OCI-LY1 (cell line): ENCODE data around the gene LY9.

Experiments used
- H2AFZ ChIP-seq: fragments of 200-600 bp; sonication (generic), shearing (Covaris generic); 2 replicates; pipeline ENCODE4 v1.6.0; 2014; ENCODE audit warnings: antibody characterized with exemption, mild to moderate bottlenecking, low read length
- H3F3A ChIP-seq: fragments of 200-600 bp; sonication (generic), shearing (Covaris generic); 2 replicates; pipeline ENCODE4 v1.6.0; 2014; ENCODE audit warnings: mild to moderate bottlenecking, antibody characterized with exemption, low read length, moderate library complexity; ENCODE audit not compliant: insufficient read depth
- H3K27ac ChIP-seq: fragments of 200-600 bp; sonication (generic); 2 replicates; pipeline ENCODE4 v1.5.1; 2014; ENCODE audit warnings: low read length, mixed run types, mild to moderate bottlenecking, low read depth; ENCODE audit not compliant: poor library complexity, severe bottlenecking
- H3K27me3 ChIP-seq: fragments of 200-600 bp; sonication (generic); 2 replicates; pipeline ENCODE4 v1.6.0; 2014; ENCODE audit warnings: antibody characterized with exemption, mild to moderate bottlenecking, low read length, moderate library complexity; ENCODE audit not compliant: insufficient read depth
- H3K36me3 ChIP-seq: fragments of 200-600 bp; sonication (generic); 2 replicates; pipeline ENCODE4 v1.6.1; 2014; ENCODE audit warnings: mild to moderate bottlenecking, antibody characterized with exemption, low read length, moderate library complexity, mixed read lengths; ENCODE audit not compliant: insufficient read depth
- H3K4me1 ChIP-seq: fragments of 200-600 bp; sonication (generic); 2 replicates; pipeline ENCODE4 v1.5.1; 2014; ENCODE audit warnings: mild to moderate bottlenecking, low read length, moderate library complexity; ENCODE audit not compliant: insufficient read depth, severe bottlenecking
- H3K4me2 ChIP-seq: fragments of 200-600 bp; sonication (generic), shearing (Covaris generic); 2 replicates; pipeline ENCODE4 v1.6.1; 2014; ENCODE audit warnings: low read length
- H3K4me3 ChIP-seq: fragments of 200-600 bp; sonication (generic); 2 replicates; pipeline ENCODE4 v1.5.1; 2014; ENCODE audit warnings: low read length, low read depth, mild to moderate bottlenecking, mixed read lengths; ENCODE audit not compliant: poor library complexity, severe bottlenecking
- H3K79me2 ChIP-seq: fragments of 200-600 bp; shearing (Covaris generic); 2 replicates; pipeline ENCODE4 v1.6.1; 2016; ENCODE audit warnings: mixed run types, low read length, mixed read lengths; ENCODE audit not compliant: insufficient read depth
- H3K9ac ChIP-seq: fragments of 200-600 bp; sonication (generic), shearing (Covaris generic); 2 replicates; pipeline ENCODE4 v1.6.1; 2014; ENCODE audit warnings: mild to moderate bottlenecking, low read length, mixed read lengths
- H3K9me2 ChIP-seq: fragments of 200-600 bp; sonication (generic), shearing (Covaris generic); 2 replicates; pipeline ENCODE4 v1.6.1; 2014; ENCODE audit warnings: low read depth, mild to moderate bottlenecking, low read length, mixed read lengths
- H3K9me3 ChIP-seq: fragments of 200-600 bp; shearing (Covaris generic); 2 replicates; pipeline ENCODE4 v1.6.1; 2014; ENCODE audit warnings: low read length, mixed read lengths
- H4K20me1 ChIP-seq: fragments of 200-600 bp; sonication (generic), shearing (Covaris generic); 2 replicates; pipeline ENCODE4 v1.6.0; 2016; ENCODE audit warnings: mild to moderate bottlenecking, low read length; ENCODE audit not compliant: insufficient read depth
- CTCF ChIP-seq: fragments of 200-600 bp; sonication (generic), shearing (Covaris generic); IDR thresholded peaks from 2 replicates; pipeline ENCODE4 v1.5.1; 2017; ENCODE audit warnings: mild to moderate bottlenecking, antibody characterized with exemption, low read length, moderate library complexity, mixed read lengths
- EZH2 ChIP-seq: fragments of 200-600 bp; sonication (generic), shearing (Covaris generic); IDR thresholded peaks from 2 replicates; pipeline ENCODE4 v1.8.0; 2017; ENCODE audit warnings: borderline replicate concordance, mixed run types, mild to moderate bottlenecking, antibody characterized with exemption, low read length, moderate library complexity, mixed read lengths

Gene LY9

GRCh38 chr1:160814856-160815255 lies 18.9 kb downstream of the LY9 start:
- Histone ChIP-seq H2AFZ (no peak overlapping the region), H3K27me3 (no peaks in the 10 kb centered on the region), H3K79me2 (no peaks in the 10 kb centered on the region), H3K9me2 (no peaks in the 10 kb centered on the region), H3K36me3 (0 out of 2 replicates have a peak, but pooled peaks cover 4% of the 10 kb centered on the region), H3K4me2 (no peak overlapping the region), H3K27ac (no peak overlapping the region), H3K9me3 (no peaks in the 10 kb centered on the region), H4K20me1 (no peaks in the 10 kb centered on the region), H3K4me1 (no peaks in the 10 kb centered on the region), H3K9ac (no peak overlapping the region), H3F3A (no peaks in the 10 kb centered on the region), H3K4me3 (no peak overlapping the region)
- no peak for TF ChIP-seq EZH2
- TF ChIP-seq CTCF = no peak

GRCh38 chr1:160818207-160818937 lies 22.4 kb downstream of the LY9 start:
- Histone ChIP-seq H3K4me1 (no peaks in the 10 kb centered on the region), H3K36me3 (no peaks in the 10 kb centered on the region), H3K4me2 (no peak overlapping the region), H3K4me3 (no peak overlapping the region), H2AFZ (no peak overlapping the region), H3F3A (no peaks in the 10 kb centered on the region), H4K20me1 (no peaks in the 10 kb centered on the region), H3K9me2 (no peaks in the 10 kb centered on the region), H3K27ac (no peak overlapping the region), H3K79me2 (no peaks in the 10 kb centered on the region), H3K9ac (no peak overlapping the region), H3K9me3 (no peaks in the 10 kb centered on the region), H3K27me3 (no peaks in the 10 kb centered on the region)
- TF ChIP-seq CTCF = no peak
- no peak for TF ChIP-seq EZH2

- H3F3A ChIP-seq = no peaks in the 10 kb centered on the region
- no peaks in the 10 kb centered on the region for H3K9me3 ChIP-seq
- no peaks in the 10 kb centered on the region for H3K27me3 ChIP-seq
- no peak overlapping the region for H3K4me2 ChIP-seq
- H3K9ac ChIP-seq = no peak overlapping the region
- no peak overlapping the region for H3K27ac ChIP-seq
- no peak overlapping the region for H3K4me3 ChIP-seq
- H3K9me2 ChIP-seq = no peaks in the 10 kb centered on the region
- H3K4me1 ChIP-seq = no peaks in the 10 kb centered on the region
- TF ChIP-seq CTCF (no peak), EZH2 (no peak)
- no peaks in the 10 kb centered on the region for H3K79me2 ChIP-seq
- H2AFZ ChIP-seq = no peak overlapping the region
- H4K20me1 ChIP-seq = no peaks in the 10 kb centered on the region
- no peaks in the 10 kb centered on the region for H3K36me3 ChIP-seq
Observed at GRCh38 chr1:160819186-160819585, 23.2 kb downstream of the LY9 start.
